H1 (cell line): ENCODE results near the gene DIPK1B. TPM values are rescaled to one million over a fixed set of nuclear protein-coding genes. Genes with fewer than 3 reads are reported as not detected.

Experiments
- CTCF ChIA-PET: fragments of 300-600 bp; sonication (Branson Sonifier 250); formaldehyde crosslinking; loops from one replicate; lab custom pipeline; 2021; ENCODE audit not compliant: partially characterized antibody; lab: Charles Lee
- POLR2A ChIA-PET: fragments of 300-600 bp; sonication (Branson Sonifier 250); formaldehyde crosslinking; loops from one replicate; lab custom pipeline; 2021; ENCODE audit warnings: inconsistent platforms; ENCODE audit not compliant: partially characterized antibody; lab: Charles Lee
- DNase-seq, 2 experiments: peaks; one replicate each; pipeline versions ENCODE4 v3.0.0 to v3.0.0-alpha.2; 2010 to 2022; ENCODE audit warnings: low spot score in 2 of 2, low read depth in 1 of 2, mixed read lengths in 1 of 2
- FAIRE-seq: peaks from 2 replicates; lab custom pipeline; 2011; peaks lifted over from hg19 to GRCh38; lab: Jason Lieb, UNC
- H2AFZ ChIP-seq: 2 replicates; pipeline ENCODE4 v1.8.1; 2012; ENCODE audit warnings: low read length, inconsistent platforms
- H2AK5ac ChIP-seq: 2 replicates; pipeline ENCODE4 v1.6.1; 2013; ENCODE audit warnings: low read depth, low read length
- H2BK120ac ChIP-seq: replicated peaks from 2 replicates; pipeline ENCODE3; 2013; ENCODE audit warnings: low read depth, low read length, inconsistent platforms
- H2BK12ac ChIP-seq: 2 replicates; pipeline ENCODE4 v1.6.1; 2013; ENCODE audit warnings: low read depth, low read length
- H2BK15ac ChIP-seq: 2 replicates; pipeline ENCODE4 v1.6.1; 2013; ENCODE audit warnings: low read length
- H2BK20ac ChIP-seq: 2 replicates; pipeline ENCODE4 v1.6.1; 2013; ENCODE audit warnings: low read length
- H2BK5ac ChIP-seq: 2 replicates; pipeline ENCODE4 v1.6.1; 2013; ENCODE audit warnings: low read depth, low read length
- H3K14ac ChIP-seq: 2 replicates; pipeline ENCODE4 v1.6.1; 2013; ENCODE audit warnings: inconsistent platforms; ENCODE audit not compliant: insufficient read length
- H3K18ac ChIP-seq: 2 replicates; pipeline ENCODE4 v1.6.1; 2013; ENCODE audit warnings: low read length; ENCODE audit errors: extremely low read depth
- H3K23ac ChIP-seq: 2 replicates; pipeline ENCODE4 v1.6.1; 2013; ENCODE audit warnings: inconsistent platforms; ENCODE audit not compliant: insufficient read length
- H3K23me2 ChIP-seq: 2 replicates; pipeline ENCODE4 v1.6.1; 2013; ENCODE audit warnings: low read depth, low read length
- H3K27ac ChIP-seq: 2 replicates; pipeline ENCODE4 v1.6.1; 2011; ENCODE audit warnings: low read depth, low read length, inconsistent platforms
- H3K27me3 ChIP-seq, 4 experiments: replicated peaks in 1 of 4; 1 replicate in 1 of 4; 2 replicates in 3 of 4; pipeline versions ENCODE4 v1.6.1 to v1.8.1; 2011 to 2013; ENCODE audit warnings: low read length in 3 of 4, mild to moderate bottlenecking in 3 of 4, inconsistent platforms in 2 of 4, mixed read lengths in 2 of 4, moderate library complexity in 1 of 4; ENCODE audit not compliant: control insufficient read depth in 3 of 4, insufficient read depth in 3 of 4; ENCODE audit errors: extremely low read depth in 1 of 4
- H3K36me3 ChIP-seq, 4 experiments: 2 replicates each; pipeline versions ENCODE4 v1.6.1 to v1.8.1; 2011 to 2013; ENCODE audit warnings: mild to moderate bottlenecking in 4 of 4, low read length in 3 of 4, moderate library complexity in 2 of 4, control low read depth in 1 of 4, inconsistent platforms in 1 of 4; ENCODE audit not compliant: insufficient read depth in 4 of 4, control insufficient read depth in 2 of 4
- H3K4ac ChIP-seq: replicated peaks from 2 replicates; pipeline ENCODE3; 2013; ENCODE audit warnings: low read length, low read depth, mixed read lengths, inconsistent platforms; ENCODE audit not compliant: insufficient read length
- H3K4me1 ChIP-seq, 4 experiments: replicated peaks in 1 of 4; 1 replicate in 1 of 4; 2 replicates in 3 of 4; pipeline versions ENCODE4 v1.6.1 to v1.8.1; 2011 to 2013; ENCODE audit warnings: low read length in 3 of 4, inconsistent platforms in 2 of 4, mixed read lengths in 1 of 4; ENCODE audit not compliant: insufficient read depth in 4 of 4, control insufficient read depth in 3 of 4
- H3K4me2 ChIP-seq, 2 experiments: 2 replicates each; pipeline versions ENCODE4 v1.6.1 to v1.8.1; 2011 to 2013; ENCODE audit warnings: low read depth in 2 of 2, low read length in 2 of 2, control low read depth in 1 of 2, inconsistent platforms in 1 of 2, mild to moderate bottlenecking in 1 of 2; ENCODE audit not compliant: insufficient read depth in 1 of 2
- H3K4me3 ChIP-seq, 4 experiments: fragments of 200-600, 300-600 bp in 1 of 4; sonication (generic), shearing (Covaris generic), sonication (Bioruptor Twin) in 1 of 4; 2 replicates each; pipeline versions ENCODE4 v1.5.1 to v1.8.1; 2011 to 2016; ENCODE audit warnings: low read length in 4 of 4, low read depth in 3 of 4, control low read depth in 2 of 4, inconsistent platforms in 2 of 4, mild to moderate bottlenecking in 2 of 4, mixed read lengths in 1 of 4, moderate library complexity in 1 of 4; ENCODE audit not compliant: insufficient read depth in 2 of 4; ENCODE audit errors: extremely low read depth in 1 of 4
- H3K56ac ChIP-seq: replicated peaks from 2 replicates; pipeline ENCODE3; 2013; ENCODE audit warnings: low read depth, mild to moderate bottlenecking, mixed read lengths, low read length, inconsistent platforms; ENCODE audit not compliant: insufficient read length
- H3K79me1 ChIP-seq: 2 replicates; pipeline ENCODE4 v1.6.1; 2013; ENCODE audit warnings: low read depth, low read length, control low read depth
- H3K79me2 ChIP-seq, 2 experiments: 2 replicates each; pipeline versions ENCODE4 v1.6.1 to v1.8.1; 2012 to 2013; ENCODE audit warnings: low read length in 2 of 2, mild to moderate bottlenecking in 2 of 2, inconsistent platforms in 1 of 2; ENCODE audit not compliant: insufficient read depth in 2 of 2, control insufficient read depth in 1 of 2
- H3K9ac ChIP-seq, 4 experiments: replicated peaks in 1 of 4; 1 replicate in 1 of 4; 2 replicates in 3 of 4; pipeline versions ENCODE4 v1.6.1 to v1.8.1; 2011 to 2013; ENCODE audit warnings: low read depth in 3 of 4, low read length in 3 of 4, control low read depth in 2 of 4, mild to moderate bottlenecking in 2 of 4, moderate library complexity in 2 of 4, inconsistent platforms in 1 of 4; ENCODE audit errors: extremely low read depth in 1 of 4
- H3K9me3 ChIP-seq, 2 experiments: 2 replicates each; pipeline versions ENCODE4 v1.6.1 to v1.8.1; 2012 to 2013; ENCODE audit warnings: mild to moderate bottlenecking in 2 of 2, moderate library complexity in 2 of 2, control low read depth in 1 of 2, inconsistent platforms in 1 of 2, low read depth in 1 of 2, low read length in 1 of 2, mixed read lengths in 1 of 2; ENCODE audit not compliant: insufficient read depth in 2 of 2
- H4K20me1 ChIP-seq, 2 experiments: replicated peaks in 1 of 2; 2 replicates each; pipeline versions ENCODE3 to v1.8.1; 2011 to 2013; ENCODE audit warnings: inconsistent platforms in 2 of 2, low read length in 2 of 2, mild to moderate bottlenecking in 1 of 2; ENCODE audit not compliant: insufficient read depth in 2 of 2, control insufficient read depth in 1 of 2
- H4K5ac ChIP-seq: 2 replicates; pipeline ENCODE4 v1.6.1; 2013; ENCODE audit warnings: low read length, low read depth, mixed read lengths, inconsistent platforms; ENCODE audit not compliant: insufficient read length
- H4K8ac ChIP-seq: 2 replicates; pipeline ENCODE4 v1.8.0; 2013; ENCODE audit warnings: mild to moderate bottlenecking, moderate library complexity, low read length, inconsistent platforms; ENCODE audit not compliant: insufficient read depth; ENCODE audit errors: extremely low read depth
- H4K91ac ChIP-seq: replicated peaks from 2 replicates; pipeline ENCODE3; 2013; ENCODE audit warnings: low read length, mixed read lengths, inconsistent platforms; ENCODE audit not compliant: insufficient read length
- CHD2 ChIP-seq: IDR thresholded peaks from 2 replicates; pipeline ENCODE4 v1.6.1; 2012; ENCODE audit warnings: low read length, improper control_type of control experiment
- EZH2 ChIP-seq: fragments of 200-600 bp; sonication (generic); IDR thresholded peaks from 2 replicates; pipeline ENCODE4 v1.7.1; 2012; ENCODE audit warnings: low read depth, mild to moderate bottlenecking, moderate library complexity, low read length, inconsistent platforms; ENCODE audit not compliant: severe bottlenecking
- HDAC2 ChIP-seq, 2 experiments: fragments of 300-600 bp in 1 of 2; sonication (generic) in 1 of 2; IDR thresholded peaks; 2 replicates each; pipeline ENCODE4 v1.6.1; 2011 to 2012; ENCODE audit warnings: low read depth in 2 of 2, low read length in 2 of 2, mild to moderate bottlenecking in 2 of 2, moderate library complexity in 2 of 2, borderline replicate concordance in 1 of 2, inconsistent platforms in 1 of 2
- RBBP5 ChIP-seq: IDR thresholded peaks from 2 replicates; pipeline ENCODE4 v1.7.1; 2012; ENCODE audit warnings: low read depth, mild to moderate bottlenecking, inconsistent platforms, low read length, moderate library complexity, borderline replicate concordance
- SUZ12 ChIP-seq: fragments of 200-600 bp; sonication (generic); IDR thresholded peaks from 2 replicates; pipeline ENCODE4 v1.6.1; 2012; ENCODE audit warnings: mild to moderate bottlenecking, inconsistent platforms, low read length, moderate library complexity, mixed read lengths
- WGBS, 2 experiments: shearing (Covaris generic) in 1 of 2; methylation state at CpG; one replicate each; pipeline versions ENCODE4 v1.1.6 to v1.1.7; 2013 to 2015; ENCODE audit warnings: low lambda C conversion rate in 2 of 2, mixed read lengths in 2 of 2, inconsistent platforms in 1 of 2, low coverage in 1 of 2, missing lambda C conversion rate in 1 of 2; ENCODE audit not compliant: insufficient replicate concordance in 2 of 2, insufficient coverage in 1 of 2, insufficient read length in 1 of 2; ENCODE audit errors: extremely low coverage in 1 of 2, missing lambda C conversion rate in 1 of 2; 5-methylcytosine and 5-hydroxymethylcytosine counted together
- polyA plus RNA-seq, 7 experiments: library from polyadenylated mRNA; depleted of rRNA in 3 of 7; stranded (reverse) in 5 of 7; unstranded in 2 of 7; fragments of >200 nt in 5 of 7; fragments of 200-250 nt in 2 of 7; gene quantifications; 1 replicate in 5 of 7; 2 replicates in 1 of 7; 4 replicates in 1 of 7; pipeline versions ENCODE4 v1.2.1 to v1.2.3, GENCODE V29; 2011 to 2013; ENCODE audit warnings: missing spikeins in 2 of 7, mixed read lengths in 2 of 7
- total RNA-seq: library from RNA; stranded (reverse); fragmentation: NEBNext Ultra II Directional; extraction: Animal tissue kit (Norgen Biotek cat#: 25700); gene quantifications from 2 replicates; pipeline ENCODE4 v1.2.1, GENCODE V29; 2021
- TF ChIP-seq, protein P1 (sequence below): IDR thresholded peaks from 2 replicates; pipeline ENCODE4 v1.6.1; 2011; ENCODE audit warnings: low read depth, mild to moderate bottlenecking, low read length; ENCODE audit not compliant: insufficient read depth

Gene DIPK1B
- total and polyA plus RNA-seq, 2 of the 8 experiments (the other 6 are each of a cell fraction or from before 2014, with no cell fraction given), result 32.3 to 64.8 TPM

- WGBS, 2 experiments, result 88% methylated on average over 21 of the region's 40 CpGs; no CpG with 5 or more reads in 1 of the 2 experiments
- Histone ChIP-seq H3K56ac (no peak overlapping the region), H3K18ac (no peak overlapping the region), H3K79me2 (no peaks in the 10 kb centered on the region), H3K27ac (no peak overlapping the region), H3K36me3 (no peaks in the 10 kb centered on the region), H2BK120ac (no peak overlapping the region), H2BK15ac (no peak overlapping the region), H3K23ac (no peak overlapping the region), H3K9ac (no peak overlapping the region), H3K9me3 (no peaks in the 10 kb centered on the region), H3K4me2 (no peak overlapping the region), H2BK5ac (0 out of 2 replicates have a peak overlapping the region, but pooled peaks have one; percentile 35), H2BK12ac (no peak overlapping the region), H3K4me1 (peaks cover 0 to 4% (median 2%) of the 10 kb centered on the region in 4 experiments; a peak in 4 of 7 replicates), H4K20me1 (peaks cover 0 to 9% of the 10 kb centered on the region in 2 experiments), H2AFZ (no peak overlapping the region), H4K5ac (no peak overlapping the region), H2AK5ac (no peak overlapping the region), H4K91ac (no peak overlapping the region), H4K8ac (peak overlapping the region; percentile 89; the same call in 1 of the 2 replicates), H3K23me2 (no peaks in the 10 kb centered on the region; the same call in 1 of the 2 replicates), H3K27me3 (no peaks in the 10 kb centered on the region; a peak in 2 of 7 replicates), H2BK20ac (no peak overlapping the region), H3K4me3 (no peak overlapping the region), H3K79me1 (no peaks in the 10 kb centered on the region), H3K4ac (no peak overlapping the region), H3K14ac (no peak overlapping the region)
- ChIA-PET CTCF (interaction anchor here (0.9 to 2.4 kb wide), 6 partner anchors 8 to 225 kb away, joined by 3 to 11 read pairs (median 6); no protein-coding TSS in a partner anchor), POLR2A (no interaction called here)
- TF ChIP-seq RBBP5 (no peak), HDAC2 (IDR thresholded peaks at IDR 0.05; ENCODE audit: borderline replicate concordance in 1 of 2, low read depth in 2 of 2, low read length in 2 of 2) (no peak), SUZ12 (no peak), CHD2 (no peak), EZH2 (no peak)
- TF ChIP-seq, protein P1, sequence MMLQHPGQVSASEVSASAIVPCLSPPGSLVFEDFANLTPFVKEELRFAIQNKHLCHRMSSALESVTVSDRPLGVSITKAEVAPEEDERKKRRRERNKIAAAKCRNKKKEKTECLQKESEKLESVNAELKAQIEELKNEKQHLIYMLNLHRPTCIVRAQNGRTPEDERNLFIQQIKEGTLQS, result no peak
- no peak for FAIRE-seq
- DNase-seq, result no peak
These were observed 44.2 kb upstream of the DIPK1B start for GRCh38 chr9:136667940-136668760.
